Stimulated activated CD4-positive, alpha-beta T cell treated with anti-CD3 and anti-CD28 coated beads, Interleukin-4, amount 100 ng/mL, for 4 hours (primary cell): ENCODE data around the gene CASR.

Experiments
- DNase-seq, 2 experiments: peaks; one replicate each; pipeline ENCODE4 v3.0.0-alpha.2; 2020

CASR gene

DNA sequence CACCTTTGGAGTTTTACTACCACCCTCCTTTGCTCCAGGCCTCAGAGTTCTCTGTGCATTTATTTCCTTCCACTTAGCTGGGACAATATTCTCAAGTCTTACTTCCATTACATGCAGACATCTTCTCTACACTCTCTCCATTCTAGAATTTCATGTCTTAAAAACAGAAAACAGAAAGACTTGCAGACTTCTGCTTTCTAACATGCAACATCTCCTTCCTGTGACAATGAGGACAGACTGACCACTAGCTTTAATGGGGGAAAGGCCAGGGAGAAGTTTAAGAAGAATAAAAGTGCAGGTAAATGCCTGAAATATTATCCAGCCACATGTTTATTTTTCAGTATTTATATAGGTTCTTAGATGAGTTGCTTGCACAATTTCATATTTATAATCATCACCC is 124.5 kb downstream of the CASR start:
- DNase-seq = no peak

DNA sequence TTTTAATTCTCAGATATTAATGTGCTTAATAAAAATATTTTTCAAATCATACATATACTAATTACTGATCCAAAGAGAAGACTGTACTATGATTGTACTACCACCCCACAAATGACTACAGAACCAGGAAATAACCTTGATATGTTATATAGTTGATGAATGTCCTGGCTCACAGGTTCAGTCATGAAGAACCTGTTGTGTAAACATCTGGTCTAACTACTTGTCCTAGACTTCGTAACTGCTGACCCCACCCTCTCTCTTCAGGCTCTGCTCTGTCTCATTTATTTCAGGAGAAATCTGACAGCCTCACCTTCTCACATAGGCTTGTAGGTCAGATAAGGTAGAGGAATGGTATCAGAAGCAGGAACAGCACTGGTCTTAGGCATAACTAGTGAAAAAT is 126.9 kb downstream of the CASR start:
- DNase-seq = no peak

DNA sequence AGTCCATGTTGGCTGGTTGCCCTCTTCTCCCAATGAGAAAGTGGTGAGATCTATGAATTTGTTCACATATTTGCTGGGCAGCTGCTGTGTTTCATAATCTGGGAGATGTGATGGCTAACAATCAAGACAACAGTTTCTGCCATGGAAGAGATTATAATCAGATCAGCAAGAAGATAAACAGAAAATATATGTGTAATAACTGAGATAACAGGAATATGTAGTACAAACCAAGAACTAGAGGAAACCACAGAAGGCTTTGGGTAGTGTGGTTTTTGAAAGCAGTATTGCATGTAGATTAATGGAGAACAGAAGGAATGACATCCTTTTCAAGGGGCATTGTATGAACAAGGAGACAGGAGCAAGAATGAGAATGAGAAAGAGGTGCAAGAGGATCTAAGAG is 129.4 kb downstream of the CASR start:
- DNase-seq = no peak

DNA sequence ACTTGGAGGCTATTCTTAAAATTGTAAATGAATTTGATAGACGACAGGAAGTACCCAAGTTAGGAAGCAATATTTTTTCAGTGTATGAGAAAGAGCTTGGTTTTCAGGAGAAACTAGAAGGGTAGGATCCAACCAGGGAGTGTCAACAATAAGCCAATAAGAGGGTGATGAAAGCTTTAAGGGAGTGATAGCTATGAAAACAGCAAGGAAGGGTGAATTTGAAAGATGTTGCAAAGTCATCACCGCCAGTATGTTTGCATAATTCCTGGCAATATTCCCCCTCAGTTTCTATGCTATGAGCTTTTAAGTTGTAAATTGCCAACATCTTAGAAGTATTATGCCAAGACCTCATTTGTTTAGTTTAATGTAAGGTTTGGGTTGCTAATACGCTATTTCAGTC is 129.8 kb downstream of the CASR start:
- no peak for DNase-seq

DNA sequence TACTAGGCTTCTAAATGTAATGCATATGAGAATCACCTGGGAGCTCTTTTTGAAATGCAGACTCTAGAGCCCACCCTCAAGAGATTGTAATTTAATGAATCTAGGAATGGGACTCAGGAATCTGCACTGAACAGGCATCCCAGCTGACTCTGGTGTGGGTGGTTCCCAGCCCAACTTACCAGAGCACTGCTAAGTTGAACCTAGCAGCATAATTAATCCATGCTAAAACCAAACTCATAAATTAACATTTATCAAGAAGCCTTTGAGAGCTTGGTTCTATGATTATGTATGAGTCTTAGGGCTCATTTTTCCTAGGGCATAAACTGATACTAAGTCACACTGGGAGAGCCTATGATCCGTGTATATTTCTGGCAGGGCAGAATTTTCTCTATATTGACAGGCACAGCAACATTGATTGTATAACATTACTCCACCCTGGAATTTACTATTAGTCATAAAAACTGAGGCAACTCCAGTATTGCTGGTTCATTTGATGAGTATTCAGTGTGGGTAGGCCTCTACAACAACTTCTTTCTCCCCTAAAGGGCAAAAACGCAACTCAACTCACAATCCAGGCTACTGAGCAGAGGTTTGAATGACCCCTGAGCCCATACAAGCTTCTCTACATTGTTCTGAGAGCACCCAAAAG is 130.9 kb downstream of the CASR start:
- DNase-seq = no peak

DNA sequence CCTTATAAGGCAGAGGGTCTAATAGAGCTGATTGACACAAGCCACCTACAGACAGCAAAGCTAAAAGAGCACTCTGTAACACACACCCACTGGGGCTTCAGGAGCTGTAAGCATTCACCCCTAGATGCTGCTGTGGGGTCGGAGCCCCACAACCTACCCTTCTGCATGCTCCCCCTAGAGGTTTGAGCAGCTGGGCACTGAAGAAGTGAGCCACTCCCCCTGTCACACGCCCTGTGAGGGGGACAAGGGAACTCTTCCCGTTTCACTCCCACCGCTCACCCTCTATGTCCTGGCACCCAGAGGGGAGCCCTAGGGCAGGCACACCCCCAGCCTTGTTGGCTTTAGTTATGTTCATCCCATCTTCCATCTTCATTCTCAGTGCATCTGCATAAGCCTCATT is 132.2 kb downstream of the CASR start:
- no peak for DNase-seq

DNA sequence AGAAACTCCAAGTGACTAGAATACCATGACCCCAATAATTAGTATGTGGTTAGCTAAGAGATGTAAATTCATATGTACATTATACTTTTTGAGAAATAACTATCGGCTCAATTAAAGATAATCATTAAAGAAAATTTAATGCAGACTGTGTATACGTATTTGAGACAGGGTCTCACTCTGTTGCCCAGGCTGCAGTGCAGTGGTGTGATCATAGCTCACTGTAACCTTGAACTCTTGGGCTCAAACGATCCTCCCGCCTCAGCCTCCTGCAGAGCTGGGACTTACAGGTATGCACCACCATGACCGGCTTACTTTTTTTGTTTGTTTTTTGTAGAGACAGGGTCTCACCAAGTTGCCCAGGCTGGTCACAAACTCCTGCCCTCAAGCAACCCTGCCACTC is 132.9 kb downstream of the CASR start:
- no peak for DNase-seq

DNA sequence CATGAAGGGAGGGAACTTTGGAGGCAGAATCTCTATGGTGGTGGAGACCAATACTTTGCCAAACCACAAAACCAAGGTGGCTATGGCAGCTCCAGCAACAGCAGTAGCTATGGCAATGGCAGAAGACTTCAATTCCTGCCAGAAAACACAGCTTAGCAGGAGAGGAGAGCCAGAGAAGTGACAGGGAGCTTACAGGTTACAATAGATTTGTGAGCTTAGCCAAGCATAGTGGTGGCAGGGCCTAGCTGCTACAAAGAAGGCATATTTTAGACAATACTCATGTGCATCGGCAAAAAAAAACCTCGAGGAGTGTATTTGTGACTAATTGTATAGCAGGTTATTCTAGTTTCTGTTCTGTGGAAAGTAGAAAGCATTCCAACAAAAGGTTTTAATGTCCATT is 135.2 kb downstream of the CASR start:
- no peak for DNase-seq

DNA sequence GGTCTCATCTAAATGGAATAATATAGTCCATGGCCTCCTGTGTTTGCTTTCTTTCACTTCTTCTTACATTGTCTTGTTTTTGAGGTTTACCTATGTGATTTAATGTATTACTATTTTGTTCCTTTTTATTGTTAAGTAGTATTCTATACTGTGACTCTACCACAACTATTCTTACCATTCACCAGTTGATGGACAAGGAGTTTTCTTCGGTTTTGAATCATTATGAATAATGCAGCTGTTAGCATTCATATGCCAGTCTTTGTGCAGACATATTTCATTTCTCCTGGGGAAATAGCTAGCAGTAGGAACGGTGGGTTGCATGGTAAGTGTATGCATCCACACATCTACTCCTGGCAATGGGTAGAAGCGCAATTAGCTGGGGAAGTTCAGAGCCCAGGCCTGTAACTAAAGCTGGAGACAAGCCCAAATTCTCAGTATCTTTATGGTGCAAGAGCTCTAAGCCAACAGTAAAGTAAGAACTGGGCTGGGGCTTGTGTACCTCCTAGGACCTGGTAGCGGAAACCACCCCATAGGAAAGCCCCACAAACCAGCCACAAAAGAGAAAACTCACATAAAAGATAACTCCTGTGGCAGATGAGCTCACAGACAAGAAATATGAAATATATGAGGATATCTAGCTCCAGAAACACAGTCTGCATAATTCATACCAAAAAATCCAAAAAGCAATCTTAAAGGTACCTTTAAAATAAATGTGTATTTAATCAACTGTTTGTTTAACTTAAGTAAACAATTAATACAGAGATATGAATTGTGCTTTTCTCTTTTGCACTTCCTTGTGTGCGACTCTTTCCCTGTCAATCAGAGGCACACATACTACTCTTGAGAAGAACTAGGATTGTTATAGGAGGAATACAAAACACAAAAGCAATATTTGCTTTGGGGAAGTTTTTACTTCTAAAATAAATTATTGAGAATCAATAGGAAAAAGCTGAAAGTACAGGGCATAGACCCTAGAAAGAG is 138.9 kb downstream of the CASR start:
- peak in 1 of 2 experiments; percentile 6 for DNase-seq

DNA sequence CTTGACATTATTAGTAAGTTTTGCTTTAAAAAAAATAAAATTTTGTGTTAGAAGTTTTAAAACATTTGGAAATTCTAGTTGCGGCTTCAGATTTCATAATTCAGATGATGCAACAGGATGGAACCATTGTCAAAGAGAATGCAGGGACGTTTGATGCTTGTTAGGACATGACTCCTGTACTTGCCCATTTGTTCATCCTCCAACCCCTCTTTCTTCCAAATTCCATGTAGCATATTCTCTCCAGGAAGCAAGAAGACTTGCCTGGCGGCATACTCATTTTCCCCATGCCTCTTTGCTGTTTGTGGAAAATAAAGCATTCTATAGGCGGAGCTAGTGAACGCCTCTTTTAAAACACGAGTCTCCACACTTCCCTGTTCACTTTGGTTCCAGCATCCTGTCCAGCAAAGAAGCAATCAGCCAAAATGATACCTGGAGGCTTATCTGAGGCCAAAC is 141.4 kb downstream of the CASR start, which contains the start of gene CSTA:
CSTA (plus strand) TSS at position 378 of the 453 bp plus-strand sequence; CDS start at position 423, 45 bp downstream.
- DNase-seq = no peak

DNA sequence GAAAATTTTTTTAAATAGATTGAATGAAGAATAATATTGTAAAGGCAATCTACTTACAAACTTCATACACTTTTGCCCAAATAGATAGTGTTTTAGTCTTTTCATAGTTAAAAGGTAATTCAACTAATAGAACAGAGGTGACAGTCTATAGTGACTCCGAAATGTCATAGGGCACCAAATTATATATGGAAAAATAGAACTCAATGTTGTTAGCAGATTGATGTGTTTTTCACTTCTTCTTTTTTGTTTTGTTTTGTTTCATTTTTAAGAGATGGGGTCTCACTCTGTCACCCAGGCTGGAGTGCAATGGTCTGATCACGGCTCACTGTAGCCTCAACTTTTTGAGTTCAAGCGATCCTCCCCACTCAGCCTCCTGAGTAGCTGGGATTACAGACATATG is 142.3 kb downstream of the CASR start:
- no peak for DNase-seq

DNA sequence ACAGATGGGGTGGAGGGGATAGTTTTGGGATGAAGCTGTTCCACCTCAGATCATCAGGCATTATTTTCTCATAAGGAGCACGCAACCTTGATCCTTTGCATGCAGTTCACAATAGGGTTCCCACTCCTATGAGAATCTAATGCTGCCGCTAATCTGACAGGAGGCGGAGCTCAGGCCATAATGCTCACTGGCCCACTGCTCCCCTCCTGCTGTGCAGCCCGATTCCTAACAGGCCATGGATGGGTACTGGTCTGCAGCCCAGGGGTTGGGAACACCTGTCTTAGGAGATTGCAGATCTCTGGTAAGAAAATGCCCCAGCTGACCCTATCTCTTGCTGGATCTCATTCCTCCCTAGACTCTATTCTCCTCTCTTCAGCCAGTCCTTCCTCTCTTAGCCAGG is 148.4 kb downstream of the CASR start:
- DNase-seq = no peak

DNA sequence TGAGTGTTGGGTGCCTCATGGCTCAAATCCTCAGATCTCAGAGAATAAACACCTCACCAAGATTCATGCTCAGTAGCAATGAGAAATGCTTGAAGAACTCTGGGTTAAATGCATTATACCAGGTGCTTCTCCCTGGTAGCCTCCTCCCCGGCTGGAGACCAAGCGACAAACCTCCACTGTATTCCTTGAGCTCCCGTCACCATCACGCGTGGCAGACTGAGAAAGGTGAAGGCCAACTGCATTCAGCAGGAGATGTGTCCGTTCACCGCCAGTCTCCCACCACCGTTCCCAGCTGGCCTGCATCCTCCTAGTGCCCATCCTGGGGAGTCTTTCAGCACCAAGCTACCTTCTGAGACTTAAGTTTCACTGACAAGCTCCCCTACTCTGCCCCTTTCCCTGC is 149.1 kb downstream of the CASR start:
- no peak for DNase-seq
